NAMALWA (cell line): ENCODE results near the gene FTCD.
"Not testable (repeated sequence)": the region's sequence is repeated elsewhere in the genome, so short reads cannot be mapped to it uniquely, and the experiment has no call there.

ENCODE experiments used
- DNase-seq: peaks from one replicate; pipeline ENCODE4 v3.0.0-alpha.2; 2015; ENCODE audit warnings: low spot score

The FTCD gene

DNA sequence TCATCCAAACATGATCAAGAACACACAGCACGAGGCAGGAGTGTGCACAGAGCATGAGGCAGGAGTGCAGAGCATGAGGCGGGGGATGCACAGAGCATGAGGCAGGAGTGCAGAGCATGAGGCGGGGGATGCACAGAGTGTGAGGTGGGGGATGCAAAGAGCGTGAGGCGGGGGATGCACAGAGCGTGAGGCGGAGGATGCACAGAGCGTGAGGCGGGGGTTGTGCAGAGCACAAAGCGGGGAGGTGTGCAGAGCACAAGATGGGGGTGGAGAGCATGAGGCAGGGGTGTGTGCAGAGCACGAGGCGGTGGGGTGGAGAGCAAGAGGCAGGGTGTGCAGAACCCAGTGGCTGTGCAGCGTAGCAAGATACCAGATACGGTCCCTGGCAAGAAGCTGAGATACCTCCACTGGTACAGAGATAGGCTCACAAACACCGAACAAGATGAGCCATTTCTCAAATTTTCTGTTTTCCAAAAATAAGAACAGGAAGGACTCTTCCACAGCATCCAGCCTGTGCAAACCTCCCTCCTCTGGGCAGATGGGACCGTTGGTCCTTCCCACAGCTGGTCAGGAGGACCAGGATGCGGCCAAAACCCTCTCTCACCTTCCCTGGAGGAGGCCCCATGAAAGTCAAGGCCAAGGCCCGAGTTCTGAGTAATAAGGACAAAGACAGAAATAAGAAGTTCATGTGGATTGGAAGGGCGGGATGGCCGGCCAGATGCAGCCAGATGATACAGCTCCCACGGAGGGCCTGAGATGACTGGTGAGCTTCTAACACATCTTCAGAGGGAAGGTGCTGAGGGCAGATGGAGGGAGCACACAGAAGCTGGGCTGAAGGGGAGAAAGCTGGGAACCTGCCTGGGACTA is 16.9 kb upstream of the FTCD start:
- DNase-seq = no peak

DNA sequence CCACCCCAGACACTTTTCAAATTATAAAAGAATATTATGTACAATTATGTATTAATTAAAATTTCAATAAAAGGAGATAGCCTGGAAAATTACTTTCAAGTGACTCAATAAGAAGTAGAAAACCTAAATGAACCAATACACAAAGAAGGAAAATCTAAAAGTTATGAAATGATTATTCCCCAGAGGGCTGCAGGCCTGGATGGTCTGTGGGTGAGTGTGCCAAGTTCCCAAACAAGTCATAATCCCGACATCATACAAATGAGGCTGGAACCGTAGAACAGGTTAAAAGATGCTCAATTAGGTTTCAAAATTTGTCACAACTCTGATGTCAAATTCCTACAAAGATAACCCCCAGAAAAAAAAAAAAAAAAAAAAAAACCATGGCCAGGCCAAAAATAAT is 16.2 kb upstream of the FTCD start:
- no peak for DNase-seq

DNA sequence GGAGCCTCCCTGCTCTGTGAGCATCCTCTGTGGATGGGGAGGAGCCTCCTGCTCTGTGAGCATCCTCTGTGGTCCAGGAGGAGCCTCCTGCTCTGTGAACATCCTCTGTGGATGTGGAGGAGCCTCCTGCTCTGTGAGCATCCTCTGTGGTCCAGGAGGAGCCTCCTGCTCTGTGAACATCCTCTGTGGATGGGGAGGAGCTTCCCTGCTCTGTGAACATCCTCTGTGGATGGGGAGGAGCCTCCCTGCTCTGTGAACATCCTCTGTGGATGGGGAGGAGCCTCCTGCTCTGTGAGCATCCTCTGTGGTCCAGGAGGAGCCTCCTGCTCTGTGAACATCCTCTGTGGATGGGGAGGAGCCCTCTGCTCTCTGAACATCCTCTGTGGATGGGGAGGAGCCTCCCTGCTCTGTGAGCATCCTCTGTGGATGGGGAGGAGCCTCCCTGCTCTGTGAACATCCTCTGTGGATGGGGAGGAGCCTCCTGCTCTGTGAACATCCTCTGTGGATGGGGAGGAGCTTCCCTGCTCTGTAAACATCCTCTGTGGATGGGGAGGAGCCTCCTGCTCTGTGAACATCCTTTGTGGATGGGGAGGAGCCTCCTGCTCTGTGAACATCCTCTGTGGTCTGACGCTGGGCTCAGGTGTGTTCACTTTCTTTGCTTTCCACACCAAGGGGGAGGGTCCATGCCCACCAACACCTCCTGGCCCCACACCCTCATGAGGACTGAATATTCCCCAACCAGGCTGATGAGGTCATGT is 15.2 kb upstream of the FTCD start:
- DNase-seq = not testable (repeated sequence)

DNA sequence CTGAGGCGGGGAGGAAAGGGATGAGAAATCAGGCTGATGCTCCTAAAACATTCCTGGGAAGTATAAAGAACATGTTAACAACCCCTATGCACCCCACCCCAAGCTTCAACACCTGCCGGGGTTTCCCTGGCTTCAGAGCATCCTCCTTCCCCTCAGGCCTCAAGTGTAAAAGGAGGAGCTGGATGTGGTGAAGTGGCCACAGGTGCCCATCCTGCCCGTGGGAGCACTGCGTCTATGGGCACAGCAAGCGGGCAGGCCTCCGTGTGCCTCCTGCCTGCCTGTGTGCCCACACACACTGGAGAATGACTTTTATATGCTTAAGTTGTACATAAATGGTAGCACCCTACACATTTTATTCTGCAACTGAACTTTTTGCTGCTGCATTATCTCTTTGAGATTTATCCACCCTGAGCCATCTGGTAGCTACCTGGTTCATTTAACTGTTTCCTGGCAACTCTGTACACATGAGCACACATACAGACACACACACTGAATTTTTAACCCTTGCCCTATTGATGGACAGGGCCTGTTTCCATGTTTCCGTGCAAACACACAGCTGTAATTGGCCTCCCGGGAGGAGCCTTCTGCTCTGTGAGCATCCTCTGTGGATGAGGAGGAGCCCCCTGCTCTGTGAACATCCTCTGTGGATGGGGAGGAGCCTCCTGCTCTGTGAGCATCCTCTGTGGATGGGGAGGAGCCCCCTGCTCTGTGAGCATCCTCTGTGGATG is 13.4 kb upstream of the FTCD start:
- DNase-seq = peak; percentile 33

DNA sequence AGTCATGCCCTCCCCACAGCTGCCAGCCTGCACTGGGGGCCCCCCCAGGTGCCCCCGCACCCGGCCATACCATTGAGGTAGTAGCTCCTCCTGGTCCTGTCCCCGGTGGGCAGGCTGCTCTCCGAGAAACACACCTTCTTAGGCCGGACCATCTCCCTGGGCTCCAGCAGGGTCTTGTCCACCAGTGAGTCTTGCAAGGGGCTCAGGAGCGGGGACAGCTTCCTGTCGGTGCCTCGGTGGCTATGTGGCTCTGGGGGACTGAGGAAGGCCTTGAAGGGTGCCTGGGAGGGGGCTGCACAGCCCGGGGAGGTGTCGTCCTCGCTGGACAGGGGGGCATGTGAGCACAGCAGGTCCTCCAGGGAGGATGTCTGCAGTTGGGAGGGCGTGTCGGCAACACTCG is 12.9 kb upstream of the FTCD start:
- no peak for DNase-seq

DNA sequence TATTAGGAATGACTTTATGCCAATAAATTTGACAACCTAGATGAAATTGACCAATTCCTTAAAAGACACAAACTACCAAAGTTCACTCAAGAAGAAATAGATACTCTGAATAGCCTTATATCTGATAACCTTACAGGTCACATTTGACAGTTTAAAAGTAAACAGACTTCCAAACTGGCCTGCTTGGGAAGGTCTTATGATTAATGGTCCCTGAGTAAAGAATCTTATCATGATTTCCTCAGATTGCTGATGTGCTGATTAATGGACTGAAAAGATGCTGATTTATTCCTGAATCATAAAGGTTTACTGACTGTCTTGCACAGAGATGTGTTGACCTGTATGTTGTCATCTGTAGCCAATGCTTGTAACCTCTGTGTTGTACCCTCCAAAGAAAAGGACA is 9.7 kb upstream of the FTCD start:
- no peak for DNase-seq

DNA sequence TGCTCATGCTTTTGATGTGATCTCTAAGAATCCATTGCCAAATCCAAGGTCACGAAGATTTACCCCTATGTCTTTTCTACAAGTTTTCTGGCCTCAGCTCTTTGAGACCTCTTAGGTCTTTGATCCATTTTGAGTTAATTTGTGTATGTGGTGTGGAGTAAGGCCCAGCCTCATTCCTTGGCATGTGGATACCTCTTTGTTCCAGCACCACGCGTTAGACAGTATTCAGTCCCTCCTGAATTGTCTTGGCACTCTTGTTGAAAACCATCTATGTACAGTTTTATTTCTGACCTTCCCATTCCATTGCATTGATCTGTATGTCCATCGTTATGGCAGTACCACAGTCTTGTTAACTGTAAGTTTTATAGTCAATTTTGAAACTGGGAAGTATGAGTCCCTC is 8.0 kb upstream of the FTCD start:
- no peak for DNase-seq

DNA sequence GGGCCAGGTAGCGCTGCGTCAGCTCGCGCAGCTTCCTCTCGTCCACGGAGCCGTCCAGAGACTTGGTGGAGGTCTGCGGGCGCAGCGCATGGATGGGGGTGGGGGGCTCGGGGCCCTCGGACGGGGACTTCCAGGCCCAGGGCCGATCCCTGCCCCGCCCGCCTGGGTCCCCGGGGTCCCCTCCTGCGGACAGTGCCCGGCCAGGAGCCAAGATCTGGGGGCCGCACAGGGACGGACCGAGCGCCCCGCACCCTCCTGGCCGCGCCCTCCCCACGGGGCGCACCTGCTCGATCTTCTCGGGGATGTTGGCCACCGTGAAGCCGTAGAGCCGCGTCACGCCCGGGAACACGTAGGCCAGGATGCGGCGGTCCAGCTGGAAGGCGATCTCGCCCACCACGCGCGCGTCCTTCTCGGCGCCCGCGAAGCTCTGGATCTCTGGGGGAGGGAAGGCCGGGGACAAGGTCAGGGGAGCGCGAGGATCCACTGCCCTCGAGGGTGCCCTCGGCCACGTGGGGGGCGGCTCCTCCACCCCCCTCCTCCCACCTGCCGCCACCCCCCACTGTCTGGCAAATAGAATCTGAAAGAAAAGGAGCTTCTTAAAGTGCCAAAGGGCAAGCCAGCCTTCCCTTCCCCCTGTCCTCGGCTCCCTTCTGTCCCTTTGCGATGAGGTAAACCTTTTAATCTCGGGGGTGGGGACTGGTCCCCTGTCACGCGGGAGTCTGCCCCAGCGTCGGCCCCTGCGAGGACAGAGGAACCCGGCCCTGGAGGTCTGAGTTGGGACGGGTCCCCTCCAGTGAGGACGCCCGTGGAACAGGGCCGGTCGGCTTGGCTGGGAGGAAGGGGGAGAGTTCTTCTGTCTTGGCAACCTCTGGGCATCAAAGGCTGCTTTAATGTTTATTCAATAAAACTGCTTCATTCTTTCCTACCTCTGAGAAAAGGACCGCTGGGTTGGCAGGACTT is 6.5 kb upstream of the FTCD start:
- no peak for DNase-seq

DNA sequence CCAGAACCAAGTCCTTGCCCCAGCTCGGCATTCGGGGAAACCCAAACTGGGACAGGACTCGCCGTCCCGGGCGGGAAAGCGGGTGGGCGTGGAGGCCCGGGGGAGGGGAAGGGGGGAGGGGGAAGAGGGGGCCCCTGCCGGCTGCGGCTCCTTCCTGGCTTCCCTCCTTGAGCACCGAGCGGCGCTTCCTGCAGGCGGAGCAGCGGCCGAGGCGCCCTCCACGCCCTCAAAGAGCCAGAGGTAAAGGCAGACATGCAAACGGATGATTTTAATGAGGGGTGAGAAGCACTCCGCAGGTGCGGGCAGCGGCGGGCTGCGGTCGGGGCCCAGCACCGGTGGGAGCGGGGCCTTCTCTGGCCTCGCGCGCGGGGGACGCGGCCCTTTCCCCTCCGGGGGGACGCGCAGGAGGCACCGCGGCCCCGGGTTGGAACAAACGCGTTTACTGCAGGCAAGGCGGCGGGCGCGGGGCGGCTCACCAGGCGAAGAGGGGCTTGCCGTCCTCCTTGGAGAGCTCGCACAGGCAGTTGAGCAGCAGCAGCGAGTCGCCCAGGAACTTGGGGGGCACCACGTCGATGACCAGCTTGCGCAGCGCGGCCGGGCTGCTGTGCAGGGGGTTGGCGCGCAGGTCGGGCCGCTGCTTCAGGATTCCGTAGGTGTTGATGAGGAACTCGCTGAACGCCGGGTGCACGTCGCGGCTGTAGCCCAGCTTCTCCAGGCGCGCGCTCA is 5.7 kb upstream of the FTCD start:
- DNase-seq = no peak

DNA sequence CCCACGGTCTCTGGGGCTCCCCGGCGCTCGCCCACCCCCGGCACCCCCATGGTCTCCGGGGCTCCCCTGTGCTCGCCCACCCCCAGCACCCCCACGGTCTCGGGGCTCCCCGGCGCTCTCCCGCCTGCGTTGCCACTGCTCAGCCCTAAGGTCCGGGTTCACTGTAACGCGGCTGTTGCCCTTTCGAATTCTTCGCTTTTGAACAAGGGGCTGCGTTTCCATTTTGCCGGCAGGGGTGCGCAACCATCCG is 5.2 kb upstream of the FTCD start:
- peak; percentile 21 for DNase-seq

DNA sequence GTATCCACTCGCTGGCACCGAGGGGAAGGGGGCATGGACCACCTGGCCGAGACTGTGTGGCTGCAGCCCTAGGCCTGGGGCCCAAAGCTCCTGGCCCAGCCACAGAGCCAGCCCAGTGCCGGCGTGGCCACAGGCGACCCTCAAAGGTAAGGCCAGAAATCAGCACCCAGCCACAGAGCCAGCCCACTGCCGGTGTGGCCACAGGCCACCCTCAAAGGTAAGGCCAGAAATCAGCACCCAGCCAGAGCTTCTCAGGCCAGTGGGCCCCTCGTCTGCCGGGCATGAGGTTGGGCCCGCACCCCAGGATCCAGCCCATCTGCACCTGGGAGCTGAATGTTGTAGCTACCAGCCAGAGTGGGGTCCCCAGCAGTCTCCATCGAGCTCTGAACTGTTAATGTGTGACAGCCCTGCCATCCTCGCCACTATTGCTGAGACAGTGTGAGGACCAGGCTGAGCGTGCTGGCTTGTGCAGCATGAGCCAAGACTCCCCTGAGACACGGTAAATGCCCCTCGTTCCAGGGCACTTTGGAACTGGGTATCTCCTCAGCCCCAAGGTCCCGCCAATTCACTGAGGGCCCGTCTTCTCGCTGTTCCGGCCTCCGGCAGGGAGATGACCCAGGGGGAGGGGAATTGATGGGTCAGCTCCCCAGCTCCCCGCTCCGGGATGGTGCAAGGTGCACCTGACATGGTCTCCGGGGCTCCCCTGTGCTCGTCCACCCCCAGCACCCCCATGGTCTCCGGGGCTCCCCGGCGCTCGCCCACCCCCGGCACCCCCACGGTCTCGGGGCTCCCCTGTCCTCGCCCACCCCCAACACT is 4.7 kb upstream of the FTCD start:
- DNase-seq = peak; percentile 28

DNA sequence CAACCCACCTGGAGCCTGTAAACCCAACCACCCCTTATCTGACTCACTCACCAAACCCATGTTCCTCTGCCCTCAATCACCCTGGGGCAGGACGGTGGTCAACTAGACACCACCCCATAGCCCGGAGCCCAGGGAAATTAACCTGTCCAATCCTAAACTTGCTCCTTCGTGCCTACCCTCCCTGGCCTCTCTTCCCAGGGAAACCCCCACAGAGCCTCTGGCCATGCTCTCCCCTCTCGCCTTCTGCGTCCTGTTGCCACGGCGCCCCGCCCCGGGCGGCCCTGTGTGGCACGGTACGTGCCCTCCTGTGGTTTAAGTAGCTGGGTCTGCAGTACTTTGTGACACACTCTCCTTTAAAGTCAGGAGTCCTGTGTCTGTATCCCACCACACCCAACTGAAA is 4.0 kb upstream of the FTCD start:
- no peak for DNase-seq

DNA sequence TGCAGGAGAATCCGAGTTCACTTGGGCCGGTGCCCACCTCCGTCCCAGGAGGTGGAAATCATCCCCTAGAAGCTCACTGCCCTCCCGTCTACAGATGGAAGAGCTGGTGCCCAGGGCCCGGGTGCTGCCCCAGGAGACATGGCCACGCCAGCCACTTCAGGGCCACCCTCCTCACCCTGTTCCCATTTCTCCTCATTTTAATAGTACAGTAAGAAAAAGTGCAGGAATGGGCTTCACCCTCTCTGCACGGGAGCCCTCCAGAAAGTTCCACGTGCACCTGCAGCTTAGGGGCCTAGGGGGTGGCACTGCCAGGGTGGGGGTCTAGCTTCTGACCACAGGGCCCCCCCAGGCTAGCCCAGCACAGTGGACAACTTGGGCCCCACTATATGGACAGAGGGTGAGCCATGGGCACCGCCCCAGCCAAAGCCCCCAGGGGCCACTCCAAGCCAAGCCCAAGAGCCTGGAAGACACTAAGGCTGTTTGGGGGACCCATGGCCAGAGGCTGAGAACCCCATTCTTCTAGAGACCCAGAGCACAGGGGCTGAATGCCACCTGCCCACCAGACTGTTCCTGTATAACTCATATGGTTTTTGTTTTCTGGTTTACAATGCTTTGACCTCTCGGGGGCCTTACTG is 3.4 kb upstream of the FTCD start:
- no peak for DNase-seq

DNA sequence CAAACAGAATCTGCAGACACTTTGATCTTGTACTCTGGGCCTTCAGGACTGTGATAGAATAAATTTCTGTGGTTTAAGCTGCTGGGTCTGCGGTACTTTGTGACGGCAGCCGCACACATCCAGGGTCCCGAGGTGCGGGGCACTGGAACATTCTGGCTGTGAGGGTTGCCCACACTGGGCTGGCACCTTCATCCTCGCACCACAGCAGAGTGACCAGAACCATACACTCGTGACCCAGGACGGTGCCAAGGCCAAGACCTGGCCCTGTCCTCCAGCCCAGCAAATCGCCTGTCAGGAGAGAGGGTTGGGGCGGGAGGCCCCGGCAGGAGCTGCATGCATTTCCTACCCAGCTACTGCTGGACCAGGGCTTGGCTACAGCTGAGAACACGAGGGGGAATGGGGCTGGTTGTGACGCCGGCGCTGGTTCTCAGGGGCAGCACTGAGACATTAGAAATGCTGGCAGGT is 2.6 kb upstream of the FTCD start:
- DNase-seq = no peak

DNA sequence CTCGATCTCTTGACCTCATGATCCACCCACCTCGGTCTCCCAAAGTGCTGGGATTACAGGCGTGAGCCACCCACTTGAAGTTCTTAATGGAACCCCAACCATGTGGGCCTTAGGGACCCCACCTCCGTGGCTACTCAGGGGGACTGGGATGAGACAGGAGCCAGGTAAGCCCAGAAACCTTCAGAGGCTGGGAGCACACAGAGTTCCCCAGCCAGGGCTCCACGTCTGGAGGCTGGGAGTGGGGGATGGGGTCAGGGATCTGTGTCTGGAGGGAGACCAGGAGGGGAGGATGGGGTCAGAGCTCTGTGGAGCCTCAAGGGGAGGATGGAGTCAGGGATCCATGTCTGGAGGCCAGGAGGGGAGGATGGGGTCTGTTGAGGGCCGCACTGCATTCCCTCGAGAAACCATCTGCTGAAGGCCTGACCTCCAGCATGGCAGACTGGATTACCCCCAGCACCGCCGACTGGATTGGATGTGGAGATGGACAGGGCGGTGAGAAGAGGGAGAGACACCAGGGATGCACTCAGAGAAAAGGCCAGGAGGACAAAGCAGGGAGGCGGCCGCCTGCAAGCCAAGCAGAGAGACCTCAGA is 2.1 kb upstream of the FTCD start:
- DNase-seq = no peak

DNA sequence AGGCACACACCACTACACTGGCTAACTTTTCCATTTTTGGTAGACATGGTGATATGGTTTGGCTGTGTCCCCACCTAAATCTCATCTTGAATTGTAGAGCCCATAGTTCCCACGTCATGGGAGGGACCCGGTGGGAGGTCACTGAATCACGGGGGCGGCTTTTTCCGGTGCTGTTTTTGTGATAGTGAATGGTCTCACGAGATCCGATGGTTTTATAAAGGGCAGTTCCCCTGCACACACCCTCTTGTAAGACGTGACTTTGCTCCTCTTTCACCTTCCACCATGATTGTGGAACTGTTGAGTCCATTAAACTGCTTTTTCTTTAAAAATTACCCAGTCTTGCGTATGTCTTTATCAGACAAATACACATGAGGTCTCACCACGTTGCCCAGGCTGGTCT is 1.3 kb upstream of the FTCD start:
- no peak for DNase-seq

DNA sequence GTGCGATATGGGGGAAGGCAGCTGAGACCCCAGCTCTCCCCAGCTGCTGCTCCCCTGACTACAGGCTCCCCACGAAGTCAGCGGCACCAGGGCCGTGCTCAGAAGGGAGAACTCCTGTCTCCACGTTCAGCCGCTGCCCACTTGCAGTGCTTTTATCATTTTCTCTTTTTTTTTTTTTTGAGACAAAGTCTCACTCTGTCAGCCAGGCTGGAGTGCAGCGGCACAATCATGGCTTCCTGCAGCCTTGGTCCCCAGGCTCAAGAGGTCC is 933 bp upstream of the FTCD start:
- no peak for DNase-seq

DNA sequence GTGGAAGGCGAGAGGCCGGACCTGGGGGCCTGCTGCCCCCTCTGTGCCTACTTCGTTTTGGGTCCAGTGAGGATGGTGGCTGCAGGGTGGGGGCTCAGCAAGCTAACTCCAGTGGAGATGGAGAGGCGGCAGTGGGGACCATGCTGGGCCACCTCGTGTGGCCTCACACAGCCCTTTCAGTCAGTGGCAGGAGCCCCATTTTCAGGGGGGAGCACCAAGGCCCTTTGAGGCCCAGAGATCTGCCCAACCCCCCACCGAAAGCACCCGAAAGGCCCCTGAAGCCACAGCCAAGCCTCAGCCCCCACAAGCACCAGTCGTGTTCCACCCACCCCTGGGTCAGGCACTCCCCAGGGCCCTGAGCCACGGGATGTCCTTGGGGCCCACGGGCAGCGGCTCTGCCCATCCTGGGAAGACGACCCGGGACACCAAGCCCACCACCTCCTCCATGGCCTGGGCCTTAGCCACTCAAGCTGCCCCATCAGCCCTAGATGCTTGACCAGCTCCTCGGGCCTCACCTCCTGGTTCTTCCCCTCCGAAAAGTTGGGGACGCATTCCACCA is 345 bp downstream of the FTCD start:
- DNase-seq = no peak
